Measurements from ENCODE around the gene CD320. TPM values are rescaled to one million over a fixed set of nuclear protein-coding genes. Genes with fewer than 3 reads are reported as not detected.
A peak's percentile ranks its signal among the peaks of the same experiment; 100 is the strongest.

Gene CD320
- total RNA-seq, 2 experiments from 2014 or later, result 17.1 to 17.6 TPM

DNA sequence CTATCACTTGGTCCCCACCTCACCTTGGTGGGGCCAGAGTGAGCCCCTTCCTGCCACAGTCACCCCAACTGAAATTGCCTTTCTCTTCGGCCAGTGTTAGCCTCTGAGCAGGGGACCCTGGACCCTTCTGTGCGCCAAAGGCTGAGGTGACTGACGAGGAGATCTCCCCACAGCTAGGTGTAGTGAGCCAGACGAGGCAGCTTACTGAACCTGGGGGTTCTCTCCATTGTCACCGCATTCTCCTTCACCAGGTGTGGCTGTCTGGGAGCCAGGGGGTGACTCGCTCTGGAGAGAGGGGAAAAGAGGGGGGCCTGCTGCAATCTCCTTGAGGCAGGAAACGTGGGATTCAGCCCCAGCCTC lies 14.5 kb upstream of the CD320 start:
- H3K36me3 Mint-ChIP-seq (ENCODE audit: low read depth), result peaks cover 39% of the 10 kb centered on the region
- Histone ChIP-seq H3K4me3 (ENCODE audit: low read length) (peak overlapping the region; percentile 100), H3K4me1 (ENCODE audit: insufficient read depth, low read length) (peaks cover 33% of the 10 kb centered on the region), H3K36me3 (ENCODE audit: insufficient read depth, low read length) (peaks cover 19% of the 10 kb centered on the region), H3K27ac (ENCODE audit: low read depth in 1 of 2, low read length in 2 of 2) (peak overlapping the region; percentile 35 to 96), H3K27me3 (ENCODE audit: control insufficient read depth in 1 of 2, insufficient read depth in 2 of 2, low read length in 2 of 2) (no peaks in the 10 kb centered on the region), H3K9me3 (ENCODE audit: control insufficient read depth in 1 of 2, insufficient read depth in 1 of 2, low read length in 2 of 2) (no peaks in the 10 kb centered on the region)
- DNase-seq (no peak), ATAC-seq (ENCODE audit: poor library complexity) (no peak)
- no peaks in the 10 kb centered on the region for H3K27me3 Mint-ChIP-seq
- intact Hi-C loops (cut with DNase I, micrococcal nuclease), result loop anchor here in 1 of 2 experiments (10.0 kb wide), 2 partner anchors 318 to 398 kb away; partner anchors contain the start of genes CTXN1, ELAVL1 and SNAPC2
- TF ChIP-seq, protein P1, sequence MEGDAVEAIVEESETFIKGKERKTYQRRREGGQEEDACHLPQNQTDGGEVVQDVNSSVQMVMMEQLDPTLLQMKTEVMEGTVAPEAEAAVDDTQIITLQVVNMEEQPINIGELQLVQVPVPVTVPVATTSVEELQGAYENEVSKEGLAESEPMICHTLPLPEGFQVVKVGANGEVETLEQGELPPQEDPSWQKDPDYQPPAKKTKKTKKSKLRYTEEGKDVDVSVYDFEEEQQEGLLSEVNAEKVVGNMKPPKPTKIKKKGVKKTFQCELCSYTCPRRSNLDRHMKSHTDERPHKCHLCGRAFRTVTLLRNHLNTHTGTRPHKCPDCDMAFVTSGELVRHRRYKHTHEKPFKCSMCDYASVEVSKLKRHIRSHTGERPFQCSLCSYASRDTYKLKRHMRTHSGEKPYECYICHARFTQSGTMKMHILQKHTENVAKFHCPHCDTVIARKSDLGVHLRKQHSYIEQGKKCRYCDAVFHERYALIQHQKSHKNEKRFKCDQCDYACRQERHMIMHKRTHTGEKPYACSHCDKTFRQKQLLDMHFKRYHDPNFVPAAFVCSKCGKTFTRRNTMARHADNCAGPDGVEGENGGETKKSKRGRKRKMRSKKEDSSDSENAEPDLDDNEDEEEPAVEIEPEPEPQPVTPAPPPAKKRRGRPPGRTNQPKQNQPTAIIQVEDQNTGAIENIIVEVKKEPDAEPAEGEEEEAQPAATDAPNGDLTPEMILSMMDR (IDR thresholded peaks at IDR 0.05), result no peak
- H3K4me1 Mint-ChIP-seq (ENCODE audit: low read depth), result peaks cover 41% of the 10 kb centered on the region
- peak overlapping the region; percentile 96 for H3K4me3 Mint-ChIP-seq
- H3K9me3 Mint-ChIP-seq, result no peaks in the 10 kb centered on the region
- CTCF ChIA-PET, result interaction anchor here (1.2 kb wide), 1 partner anchor 90 kb away, joined by 3 read pairs; the partner anchor contains the start of gene MARCHF2
- H3K27ac Mint-ChIP-seq, result peak overlapping the region; percentile 97
- POLR2A ChIA-PET, result no interaction called here

DNA sequence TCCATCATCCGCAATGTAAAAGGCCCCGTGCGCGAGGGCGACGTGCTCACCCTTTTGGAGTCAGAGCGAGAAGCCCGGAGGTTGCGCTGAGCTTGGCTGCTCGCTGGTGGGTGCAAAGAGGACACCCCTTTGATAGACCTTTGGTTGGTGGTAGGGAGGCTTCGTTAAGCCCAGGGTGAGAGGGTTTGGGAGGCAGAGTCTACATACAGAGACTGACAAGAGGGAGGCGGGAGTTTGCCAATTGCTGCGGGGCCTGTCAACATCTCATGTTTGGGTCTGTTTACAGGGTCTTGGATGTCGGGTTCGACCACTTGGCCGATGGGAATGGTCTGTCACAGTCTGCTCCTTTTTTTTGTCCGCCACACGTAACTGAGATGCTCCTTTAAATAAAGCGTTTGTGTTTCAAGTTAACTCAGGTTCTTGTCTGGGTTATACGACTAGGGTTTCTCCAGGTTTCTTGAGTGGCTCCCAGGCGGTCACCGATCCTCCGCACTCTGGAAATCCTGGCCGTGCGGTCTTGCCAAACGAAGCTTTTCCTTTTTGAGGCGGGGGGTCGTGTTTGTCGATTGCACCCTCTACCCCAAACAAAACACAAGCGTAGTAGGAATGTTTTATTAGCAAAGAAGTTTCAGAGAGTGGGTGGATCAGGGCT lies 14.0 kb upstream of the CD320 start:
- peak in 1 of 14 experiments; percentile 27 for DNase-seq
- peak overlapping the region; percentile 96 for H3K4me3 Mint-ChIP-seq
- CTCF ChIA-PET, result interaction anchor here (0.6 to 1.2 kb wide), 3 partner anchors 91 to 394 kb away, joined by 3 to 6 read pairs (median 3); partner anchors contain the start of genes MARCHF2 and TIMM44
- peaks cover 19% of the 10 kb centered on the region for H3K36me3 ChIP-seq (ENCODE audit: insufficient read depth, low read length)
- H3K27ac Mint-ChIP-seq, result peak overlapping the region; percentile 97
- H3K9me3 ChIP-seq (ENCODE audit: control insufficient read depth in 1 of 2, insufficient read depth in 1 of 2, low read length in 2 of 2), result no peaks in the 10 kb centered on the region
- H3K27me3 ChIP-seq (ENCODE audit: control insufficient read depth in 1 of 2, insufficient read depth in 2 of 2, low read length in 2 of 2), result no peaks in the 10 kb centered on the region
- no peaks in the 10 kb centered on the region for H3K9me3 Mint-ChIP-seq
- H3K36me3 Mint-ChIP-seq (ENCODE audit: low read depth), result peaks cover 43% of the 10 kb centered on the region
- no peak for ATAC-seq (ENCODE audit: poor library complexity)
- peaks cover 41% of the 10 kb centered on the region for H3K4me1 Mint-ChIP-seq (ENCODE audit: low read depth)
- peaks cover 33% of the 10 kb centered on the region for H3K4me1 ChIP-seq (ENCODE audit: insufficient read depth, low read length)
- TF ChIP-seq, protein P1 (IDR thresholded peaks at IDR 0.05), result no peak
- peak overlapping the region; percentile 100 for H3K4me3 ChIP-seq (ENCODE audit: low read length)
- POLR2A ChIA-PET, result interaction anchor here (1.0 to 1.9 kb wide), 10 partner anchors 10 to 692 kb away, joined by 3 to 8 read pairs (median 5); partner anchors contain the start of genes HNRNPM, KANK3, PET100 and RAB11B
- intact Hi-C loops (cut with DNase I, micrococcal nuclease), result loop anchor here (1.0 to 10.0 kb wide), 4 partner anchors 14 to 397 kb away; partner anchors contain the start of genes RAB11B (in 2 of the 2), CD320 (in 1 of the 2), CTXN1 (in 1 of the 2) and ELAVL1 (in 1 of the 2)
- peak overlapping the region; percentile 85 to 96 for H3K27ac ChIP-seq (ENCODE audit: low read depth in 1 of 2, low read length in 2 of 2)
- no peaks in the 10 kb centered on the region for H3K27me3 Mint-ChIP-seq

DNA sequence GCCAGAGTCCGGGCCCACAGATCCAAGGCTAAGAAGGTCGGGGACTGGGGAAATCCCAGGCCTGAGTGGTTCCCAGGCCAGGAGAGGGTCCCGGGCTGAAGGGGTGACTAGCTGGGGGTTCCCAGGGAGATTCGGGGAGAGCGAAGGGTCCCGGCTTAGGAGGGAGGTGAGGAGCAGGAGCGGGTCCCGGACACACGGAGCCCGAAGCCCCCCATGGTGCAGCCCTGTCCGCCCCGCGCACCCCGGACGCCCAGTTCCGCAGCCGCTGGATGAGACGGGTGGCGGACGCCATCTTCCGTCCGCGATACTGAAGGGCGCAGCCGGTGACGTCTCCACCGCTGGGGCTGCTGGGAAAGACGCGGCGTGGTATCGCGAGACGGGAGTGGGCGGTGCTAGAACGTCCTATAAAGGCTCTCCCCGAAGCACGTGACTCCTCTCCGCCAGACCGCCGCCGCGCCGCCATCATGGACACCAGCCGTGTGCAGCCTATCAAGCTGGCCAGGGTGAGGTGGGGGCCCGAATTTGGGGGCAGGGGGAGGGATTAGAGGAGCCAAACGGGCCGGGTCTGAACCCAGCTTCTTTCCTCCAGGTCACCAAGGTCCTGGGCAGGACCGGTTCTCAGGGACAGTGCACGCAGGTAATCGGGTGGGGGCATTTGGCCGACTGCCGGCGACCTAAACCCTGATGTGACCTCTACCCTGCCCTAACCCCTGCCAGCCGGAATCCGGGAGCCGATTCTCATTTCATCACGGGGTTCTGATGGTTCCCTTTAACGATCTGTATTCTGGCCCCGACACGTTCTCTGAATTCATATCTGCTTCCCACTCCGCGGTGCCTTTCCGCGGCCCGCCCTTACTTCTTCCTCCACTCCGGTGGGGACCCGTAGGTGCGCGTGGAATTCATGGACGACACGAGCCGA lies 13.2 kb upstream of the CD320 start, which contains the start of the genes NDUFA7 and RPS28:
Gene NDUFA7 (minus strand): TSS at position 309 of the 919 bp plus-strand sequence. CDS start 17 bp downstream, at position 292.
Gene RPS28 (plus strand): TSS at position 430 of the 919 bp plus-strand sequence. CDS start 35 bp downstream, at position 465.
- ChIA-PET CTCF (interaction anchor here (0.6 to 1.4 kb wide), 3 partner anchors 378 to 393 kb away, joined by 3 to 6 read pairs (median 3); partner anchors contain the start of gene TIMM44), POLR2A (interaction anchor here (0.7 to 1.9 kb wide), 13 partner anchors 9 to 691 kb away, joined by 3 to 8 read pairs (median 4); partner anchors contain the start of genes HNRNPM, KANK3, PET100 and RAB11B)
- peaks cover 33% of the 10 kb centered on the region for H3K4me1 ChIP-seq (ENCODE audit: insufficient read depth, low read length)
- no peaks in the 10 kb centered on the region for H3K9me3 ChIP-seq (ENCODE audit: control insufficient read depth in 1 of 2, insufficient read depth in 1 of 2, low read length in 2 of 2)
- no peaks in the 10 kb centered on the region for H3K27me3 ChIP-seq (ENCODE audit: control insufficient read depth in 1 of 2, insufficient read depth in 2 of 2, low read length in 2 of 2)
- peaks cover 41% of the 10 kb centered on the region for H3K4me1 Mint-ChIP-seq (ENCODE audit: low read depth)
- H3K27ac Mint-ChIP-seq, result peak within 1 kb of the TSS; percentile 97
- H3K4me3 ChIP-seq (ENCODE audit: low read length), result peak within 1 kb of the TSS; percentile 100
- H3K27ac ChIP-seq (ENCODE audit: low read depth in 1 of 2, low read length in 2 of 2), result peak within 1 kb of the TSS; percentile 85 to 96
- H3K9me3 Mint-ChIP-seq, result no peaks in the 10 kb centered on the region
- H3K4me3 Mint-ChIP-seq, result peak within 1 kb of the TSS; percentile 96
- H3K27me3 Mint-ChIP-seq, result no peaks in the 10 kb centered on the region
- H3K36me3 ChIP-seq (ENCODE audit: insufficient read depth, low read length), result peaks cover 19% of the 10 kb centered on the region
- TF ChIP-seq, protein P1 (IDR thresholded peaks at IDR 0.05), result peak; percentile 16
- intact Hi-C loops (cut with DNase I, micrococcal nuclease), result loop anchor here (1.0 to 10.0 kb wide), 4 partner anchors 13 to 397 kb away; partner anchors contain the start of genes RAB11B (in 2 of the 2), CD320 (in 1 of the 2), CTXN1 (in 1 of the 2) and ELAVL1 (in 1 of the 2)
- DNase-seq (peak; percentile 95 to 99 (median 98)), ATAC-seq (ENCODE audit: poor library complexity) (peak; percentile 94)
- peaks cover 47% of the 10 kb centered on the region for H3K36me3 Mint-ChIP-seq (ENCODE audit: low read depth)

All from CD4-positive, alpha-beta T cell (primary cell).